Calu3 (cell line): ENCODE data around the gene DAPK3. TPM values are rescaled to one million over a fixed set of nuclear protein-coding genes. Genes with fewer than 3 reads are reported as not detected.

Experiments used
- BruUV-seq: library from RNA; stranded (reverse); fragments of 400-500 nt; replicated peaks from 2 replicates; lab custom pipeline; 2021; lab: Mats Ljungman, UMichigan
- CTCF ChIA-PET: fragments of 300-600 bp; sonication (Branson Sonifier 250); formaldehyde crosslinking; loops from one replicate; lab custom pipeline; 2022; ENCODE audit warnings: antibody characterized with exemption; lab: Charles Lee
- DNase-seq: peaks from one replicate; pipeline ENCODE4 v3.0.0; 2022
- H3K27ac Mint-ChIP-seq: one replicate; pipeline ENCODE4 v1.8.0; 2022; ENCODE audit warnings: mixed read lengths; ENCODE audit not compliant: unreplicated experiment
- H3K27me3 Mint-ChIP-seq: one replicate; pipeline ENCODE4 v1.8.0; 2022; ENCODE audit warnings: mixed read lengths; ENCODE audit not compliant: unreplicated experiment
- H3K36me3 Mint-ChIP-seq: one replicate; pipeline ENCODE4 v1.8.0; 2022; ENCODE audit warnings: mild to moderate bottlenecking, moderate library complexity, mixed read lengths; ENCODE audit not compliant: insufficient read depth, unreplicated experiment
- H3K4me1 Mint-ChIP-seq: one replicate; pipeline ENCODE4 v1.8.0; 2022; ENCODE audit warnings: mild to moderate bottlenecking, low read depth, mixed read lengths; ENCODE audit not compliant: unreplicated experiment
- H3K4me3 Mint-ChIP-seq: one replicate; pipeline ENCODE4 v1.8.0; 2022; ENCODE audit warnings: mild to moderate bottlenecking, low read depth, moderate library complexity, mixed read lengths; ENCODE audit not compliant: unreplicated experiment
- H3K9me3 Mint-ChIP-seq: one replicate; pipeline ENCODE4 v1.8.0; 2022; ENCODE audit warnings: low read depth, mixed read lengths; ENCODE audit not compliant: unreplicated experiment
- intact Hi-C: fragments of 100-400 bp; cut with micrococcal nuclease; formaldehyde crosslinking; loops from one replicate; pipeline ENCODE4 v1.10.0; 2022; ENCODE audit not compliant: unreplicated experiment
- total RNA-seq: library from RNA; stranded (reverse); gene quantifications from 2 replicates; pipeline ENCODE4 v1.2.3, GENCODE V29; 2022
- TF ChIP-seq, protein P1 (sequence below): fragments of 200-600 bp; IDR thresholded peaks from one replicate; pipeline ENCODE4 v1.8.0; 2022; ENCODE audit warnings: antibody characterized with exemption; ENCODE audit not compliant: unreplicated experiment

The DAPK3 gene
- total RNA-seq, 1 experiment from 2014 or later, result 50.9 TPM

GRCh38 chr19:3981373-3981735, 10.5 kb upstream of the DAPK3 start:
- H3K4me1 Mint-ChIP-seq, result peaks cover 7% of the 10 kb centered on the region
- no peaks in the 10 kb centered on the region for H3K9me3 Mint-ChIP-seq
- intact Hi-C loops, result no loop called here
- DNase-seq, result no peak
- TF ChIP-seq, protein P1, sequence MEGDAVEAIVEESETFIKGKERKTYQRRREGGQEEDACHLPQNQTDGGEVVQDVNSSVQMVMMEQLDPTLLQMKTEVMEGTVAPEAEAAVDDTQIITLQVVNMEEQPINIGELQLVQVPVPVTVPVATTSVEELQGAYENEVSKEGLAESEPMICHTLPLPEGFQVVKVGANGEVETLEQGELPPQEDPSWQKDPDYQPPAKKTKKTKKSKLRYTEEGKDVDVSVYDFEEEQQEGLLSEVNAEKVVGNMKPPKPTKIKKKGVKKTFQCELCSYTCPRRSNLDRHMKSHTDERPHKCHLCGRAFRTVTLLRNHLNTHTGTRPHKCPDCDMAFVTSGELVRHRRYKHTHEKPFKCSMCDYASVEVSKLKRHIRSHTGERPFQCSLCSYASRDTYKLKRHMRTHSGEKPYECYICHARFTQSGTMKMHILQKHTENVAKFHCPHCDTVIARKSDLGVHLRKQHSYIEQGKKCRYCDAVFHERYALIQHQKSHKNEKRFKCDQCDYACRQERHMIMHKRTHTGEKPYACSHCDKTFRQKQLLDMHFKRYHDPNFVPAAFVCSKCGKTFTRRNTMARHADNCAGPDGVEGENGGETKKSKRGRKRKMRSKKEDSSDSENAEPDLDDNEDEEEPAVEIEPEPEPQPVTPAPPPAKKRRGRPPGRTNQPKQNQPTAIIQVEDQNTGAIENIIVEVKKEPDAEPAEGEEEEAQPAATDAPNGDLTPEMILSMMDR, result no peak
- CTCF ChIA-PET, result no interaction called here
- peaks cover 86% of the 10 kb centered on the region for H3K36me3 Mint-ChIP-seq
- no peak overlapping the region for H3K27ac Mint-ChIP-seq
- no peaks in the 10 kb centered on the region for H3K27me3 Mint-ChIP-seq
- BruUV-seq, result no TSS peak
- H3K4me3 Mint-ChIP-seq, result no peak overlapping the region

DNA sequence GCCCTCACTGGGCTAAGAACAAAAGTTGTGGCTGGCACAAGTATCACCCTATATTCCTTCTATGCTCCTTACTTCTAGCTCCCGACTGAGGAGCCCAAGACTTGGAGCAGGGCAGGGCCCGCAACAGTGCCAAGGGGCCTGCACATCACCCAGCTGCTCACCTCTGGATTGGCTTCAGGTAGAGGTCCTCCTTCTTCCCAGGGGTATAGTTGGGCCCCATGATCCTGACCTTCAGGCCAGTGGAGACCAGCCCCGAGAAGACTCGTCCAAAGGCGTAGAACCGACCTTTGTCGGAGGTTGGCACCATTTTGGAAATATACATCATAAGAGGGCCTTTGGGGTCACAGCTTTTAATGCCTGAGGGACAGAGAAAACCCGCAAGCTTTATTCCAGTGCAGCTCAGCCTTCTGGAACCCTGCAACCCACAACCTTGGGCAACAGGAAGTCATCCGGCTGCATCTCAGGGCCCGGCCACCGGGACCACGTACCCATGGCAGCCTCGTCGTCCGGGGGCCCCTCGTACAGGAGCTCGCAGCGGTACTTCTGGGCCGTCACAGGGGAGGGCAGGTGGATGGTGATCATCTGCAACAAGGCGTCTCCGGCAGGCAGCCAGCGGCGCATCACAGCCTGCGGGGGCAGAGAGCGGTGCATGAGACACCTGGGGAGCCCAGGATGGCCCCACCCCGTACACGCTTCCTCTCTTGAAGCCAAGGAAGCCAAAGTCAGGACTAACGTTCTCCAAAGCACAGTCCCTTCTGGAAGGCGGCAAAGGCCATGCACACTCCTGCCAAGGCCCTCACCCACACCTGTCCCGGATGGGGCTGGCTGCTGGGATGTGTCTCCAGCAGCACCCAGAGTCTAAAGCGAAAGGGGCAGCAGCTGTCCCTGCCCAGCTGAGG, 9.7 kb upstream of the DAPK3 start:
- no peaks in the 10 kb centered on the region for H3K27me3 Mint-ChIP-seq
- H3K27ac Mint-ChIP-seq, result no peak overlapping the region
- no peak overlapping the region for H3K4me3 Mint-ChIP-seq
- peaks cover 94% of the 10 kb centered on the region for H3K36me3 Mint-ChIP-seq
- intact Hi-C loops, result no loop called here
- peaks cover 7% of the 10 kb centered on the region for H3K4me1 Mint-ChIP-seq
- no peak for DNase-seq
- CTCF ChIA-PET, result no interaction called here
- TF ChIP-seq, protein P1, result no peak
- no TSS peak for BruUV-seq
- no peaks in the 10 kb centered on the region for H3K9me3 Mint-ChIP-seq

DNA sequence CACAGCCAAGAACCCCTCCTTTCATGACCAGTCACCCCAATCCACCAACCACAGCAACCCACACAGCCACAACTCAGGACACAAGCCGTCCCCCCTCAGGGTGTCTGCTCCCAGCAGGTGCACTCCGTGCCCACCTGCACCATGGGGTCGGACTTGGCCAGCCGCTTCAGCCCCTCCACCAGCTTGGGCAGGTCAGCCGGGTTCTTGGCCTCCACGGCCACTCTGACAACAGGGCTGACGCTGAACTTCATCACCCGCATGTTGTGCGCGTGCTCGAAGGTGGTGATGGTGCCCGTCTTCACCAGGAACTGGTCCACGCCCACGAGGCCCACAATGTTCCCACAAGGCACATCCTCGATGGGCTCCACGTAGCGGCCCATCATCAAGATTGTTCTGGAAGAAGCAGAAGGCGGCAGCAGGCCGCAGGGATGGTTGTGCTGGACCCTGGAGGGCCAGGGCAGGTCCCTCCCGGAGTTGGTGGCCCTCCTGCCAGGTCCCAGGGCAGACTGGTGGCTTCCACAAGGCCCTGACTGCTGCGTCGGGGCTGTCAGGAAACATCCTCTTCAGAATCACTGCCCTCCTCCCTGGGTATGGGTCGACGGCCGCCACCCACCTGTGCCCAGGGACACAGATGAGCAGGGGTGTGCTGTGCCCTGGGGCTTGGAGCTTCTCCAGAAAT, 8.9 kb upstream of the DAPK3 start:
- no TSS peak for BruUV-seq
- intact Hi-C loops, result no loop called here
- peaks cover 7% of the 10 kb centered on the region for H3K4me1 Mint-ChIP-seq
- H3K4me3 Mint-ChIP-seq, result no peak overlapping the region
- TF ChIP-seq, protein P1, result no peak
- no peak for DNase-seq
- CTCF ChIA-PET, result no interaction called here
- peaks cover 93% of the 10 kb centered on the region for H3K36me3 Mint-ChIP-seq
- no peak overlapping the region for H3K27ac Mint-ChIP-seq
- H3K27me3 Mint-ChIP-seq, result no peaks in the 10 kb centered on the region
- no peaks in the 10 kb centered on the region for H3K9me3 Mint-ChIP-seq

GRCh38 chr19:3979289-3979673, 8.4 kb upstream of the DAPK3 start:
- H3K27me3 Mint-ChIP-seq, result no peaks in the 10 kb centered on the region
- H3K4me3 Mint-ChIP-seq, result no peak overlapping the region
- H3K9me3 Mint-ChIP-seq, result no peaks in the 10 kb centered on the region
- intact Hi-C loops, result no loop called here
- peaks cover 7% of the 10 kb centered on the region for H3K4me1 Mint-ChIP-seq
- peaks cover 88% of the 10 kb centered on the region for H3K36me3 Mint-ChIP-seq
- no peak for DNase-seq
- no TSS peak for BruUV-seq
- TF ChIP-seq, protein P1, result no peak
- no peak overlapping the region for H3K27ac Mint-ChIP-seq
- CTCF ChIA-PET, result no interaction called here
